Measurements from ENCODE around the gene UBC.

DNA sequence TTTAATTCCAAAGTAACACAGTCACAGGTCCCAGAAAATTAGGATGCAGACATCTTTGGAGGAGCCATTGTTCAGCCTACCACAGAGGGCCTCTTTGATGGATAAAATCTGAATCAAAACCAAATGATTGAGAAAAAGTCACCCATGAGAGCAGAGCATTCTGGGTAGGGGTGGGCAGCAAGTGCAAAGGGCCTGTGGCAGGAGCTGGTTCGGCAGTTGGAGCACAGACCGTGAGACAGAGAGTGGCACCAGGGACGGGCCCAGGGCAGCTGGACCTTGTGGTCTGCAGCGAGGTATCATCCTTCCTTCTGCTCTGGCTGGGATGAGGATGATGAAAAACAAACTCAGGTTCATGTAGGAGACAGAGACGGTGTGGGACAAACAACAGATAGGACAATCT is 18.0 kb downstream of the UBC start:
- TF ChIP-seq, protein P1, sequence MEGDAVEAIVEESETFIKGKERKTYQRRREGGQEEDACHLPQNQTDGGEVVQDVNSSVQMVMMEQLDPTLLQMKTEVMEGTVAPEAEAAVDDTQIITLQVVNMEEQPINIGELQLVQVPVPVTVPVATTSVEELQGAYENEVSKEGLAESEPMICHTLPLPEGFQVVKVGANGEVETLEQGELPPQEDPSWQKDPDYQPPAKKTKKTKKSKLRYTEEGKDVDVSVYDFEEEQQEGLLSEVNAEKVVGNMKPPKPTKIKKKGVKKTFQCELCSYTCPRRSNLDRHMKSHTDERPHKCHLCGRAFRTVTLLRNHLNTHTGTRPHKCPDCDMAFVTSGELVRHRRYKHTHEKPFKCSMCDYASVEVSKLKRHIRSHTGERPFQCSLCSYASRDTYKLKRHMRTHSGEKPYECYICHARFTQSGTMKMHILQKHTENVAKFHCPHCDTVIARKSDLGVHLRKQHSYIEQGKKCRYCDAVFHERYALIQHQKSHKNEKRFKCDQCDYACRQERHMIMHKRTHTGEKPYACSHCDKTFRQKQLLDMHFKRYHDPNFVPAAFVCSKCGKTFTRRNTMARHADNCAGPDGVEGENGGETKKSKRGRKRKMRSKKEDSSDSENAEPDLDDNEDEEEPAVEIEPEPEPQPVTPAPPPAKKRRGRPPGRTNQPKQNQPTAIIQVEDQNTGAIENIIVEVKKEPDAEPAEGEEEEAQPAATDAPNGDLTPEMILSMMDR (conservative IDR thresholded peaks at IDR 0.05; ENCODE audit: low read depth, low read length): no peak
- TF ChIP-seq, protein P2, sequence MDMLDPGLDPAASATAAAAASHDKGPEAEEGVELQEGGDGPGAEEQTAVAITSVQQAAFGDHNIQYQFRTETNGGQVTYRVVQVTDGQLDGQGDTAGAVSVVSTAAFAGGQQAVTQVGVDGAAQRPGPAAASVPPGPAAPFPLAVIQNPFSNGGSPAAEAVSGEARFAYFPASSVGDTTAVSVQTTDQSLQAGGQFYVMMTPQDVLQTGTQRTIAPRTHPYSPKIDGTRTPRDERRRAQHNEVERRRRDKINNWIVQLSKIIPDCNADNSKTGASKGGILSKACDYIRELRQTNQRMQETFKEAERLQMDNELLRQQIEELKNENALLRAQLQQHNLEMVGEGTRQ (IDR thresholded peaks at IDR 0.05; ENCODE audit: low read depth, low read length): no peak
- TF ChIP-seq CHD1 (IDR thresholded peaks at IDR 0.05; ENCODE audit: low read depth, low read length): no peak
- TF ChIP-seq RAD21 (IDR thresholded peaks at IDR 0.05; ENCODE audit: low read length): no peak
- no peak for TF ChIP-seq BHLHE40 (IDR thresholded peaks at IDR 0.05; ENCODE audit: low read depth, low read length)
- no peak for TF ChIP-seq POLR2A (IDR thresholded peaks at IDR 0.05; ENCODE audit: low read depth, low read length)
- TF ChIP-seq MAZ (IDR thresholded peaks at IDR 0.05; ENCODE audit: borderline replicate concordance, low read depth, low read length): no peak
- no peak for TF ChIP-seq MAFK (IDR thresholded peaks at IDR 0.05; ENCODE audit: low read depth, low read length)
- no peak for TF ChIP-seq CEBPB (IDR thresholded peaks at IDR 0.05; ENCODE audit: low read depth, low read length)
- TF ChIP-seq NFE2L2 (IDR thresholded peaks at IDR 0.05; ENCODE audit: low read depth, low read length): no peak
